OCI-LY3 (cell line): ENCODE data around the gene SCAMP3.

ENCODE experiments used
- CTCF ChIP-seq: fragments of 200-600, 300-600 bp; sonication (generic); IDR thresholded peaks from 2 replicates; pipeline ENCODE4 v1.5.1; 2014; ENCODE audit warnings: antibody characterized with exemption, low read length, low read depth
- EZH2phosphoT487 ChIP-seq: fragments of 200-600 bp; shearing (Covaris generic); IDR thresholded peaks from 2 replicates; pipeline ENCODE4 v1.6.1; 2018; ENCODE audit warnings: antibody characterized with exemption, mixed run types, low read depth

- TF ChIP-seq EZH2phosphoT487 = no peak
- TF ChIP-seq CTCF = no peak
Measured at GRCh38 chr1:155305881-155306391, 43.8 kb upstream of the SCAMP3 start.
